Measurements from ENCODE around the gene GPR21. TPM values are rescaled to one million over a fixed set of nuclear protein-coding genes. Genes with fewer than 3 reads are reported as not detected.

Gene GPR21
- polyA plus RNA-seq, 1 donor from 2014 or later, result not detected

- H3K36me3 Mint-ChIP-seq, result peaks cover 21% of the 10 kb centered on the region
- H3K4me3 Mint-ChIP-seq, result no peak overlapping the region
- H3K4me1 Mint-ChIP-seq, result no peaks in the 10 kb centered on the region
- no peak overlapping the region for H3K27ac Mint-ChIP-seq
- no peaks in the 10 kb centered on the region for H3K27me3 Mint-ChIP-seq
- H3K9me3 Mint-ChIP-seq, result peaks cover 0 to 1% (median 0%) of the 10 kb centered on the region in 3 donors
Observed at GRCh38 chr9:123016631-123017030, 16.8 kb upstream of the GPR21 start.

DNA sequence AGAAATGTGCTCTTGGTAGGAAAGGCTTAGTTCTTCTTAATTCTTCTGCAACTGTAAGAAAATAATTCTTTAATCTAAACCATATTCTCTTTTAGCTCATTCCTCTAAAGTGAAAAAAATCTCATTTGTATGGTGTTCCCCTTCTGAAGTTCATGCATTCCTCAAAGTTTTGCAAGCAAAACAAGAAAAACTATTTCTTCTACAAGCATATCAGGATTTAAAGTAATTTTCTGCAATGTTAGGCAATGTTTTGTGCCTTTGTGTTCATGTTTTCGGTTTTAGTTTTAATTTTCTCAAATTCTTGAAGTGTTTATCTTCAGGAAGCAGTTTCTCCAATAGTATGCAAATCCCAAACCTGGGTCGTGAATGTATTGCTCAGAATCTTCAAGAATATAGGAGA is 12.7 kb upstream of the GPR21 start:
- Mint-ChIP-seq H3K27me3 (no peaks in the 10 kb centered on the region), H3K4me3 (no peak overlapping the region), H3K36me3 (no peaks in the 10 kb centered on the region)

DNA sequence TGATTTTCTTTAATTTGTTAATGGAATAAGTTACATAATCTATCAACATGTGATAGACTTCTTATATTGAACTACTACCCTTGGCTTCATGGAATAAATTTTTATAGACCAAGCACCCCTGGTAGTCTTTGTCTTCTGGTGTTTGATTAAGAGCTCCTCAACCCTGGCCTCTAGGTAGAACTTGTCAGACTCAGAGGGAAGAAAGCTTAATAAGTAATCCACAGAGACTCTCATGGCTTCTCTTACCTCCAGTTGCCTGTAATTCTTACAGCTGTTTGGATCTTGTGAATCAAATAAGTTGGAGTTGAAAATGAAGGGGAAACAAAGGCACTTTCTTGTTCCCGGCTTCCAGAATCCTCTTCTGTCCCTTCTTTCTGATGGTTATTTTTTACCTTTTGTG is 7.0 kb upstream of the GPR21 start:
- H3K36me3 Mint-ChIP-seq, result peaks cover 7% of the 10 kb centered on the region
- H3K4me3 Mint-ChIP-seq, result no peak overlapping the region
- H3K4me1 Mint-ChIP-seq, result peaks cover 8 to 13% (median 9%) of the 10 kb centered on the region in 3 donors
- no peaks in the 10 kb centered on the region for H3K27me3 Mint-ChIP-seq
- no peaks in the 10 kb centered on the region for H3K9me3 Mint-ChIP-seq
- H3K27ac Mint-ChIP-seq, result peak overlapping the region in 1 of 3 donors; percentile 64

More for the DNA sequence above, 12.7 kb upstream of the GPR21 start:
- Mint-ChIP-seq H3K27ac (no peak overlapping the region), H3K9me3 (no peaks in the 10 kb centered on the region), H3K4me1 (no peaks in the 10 kb centered on the region)

- Mint-ChIP-seq H3K4me3 (peak overlapping the region in 2 of 4 donors; percentile 57 to 63), H3K36me3 (peaks cover 7% of the 10 kb centered on the region), H3K27me3 (no peaks in the 10 kb centered on the region)
Observed at GRCh38 chr9:123027517-123027916, 6.0 kb upstream of the GPR21 start.

DNA sequence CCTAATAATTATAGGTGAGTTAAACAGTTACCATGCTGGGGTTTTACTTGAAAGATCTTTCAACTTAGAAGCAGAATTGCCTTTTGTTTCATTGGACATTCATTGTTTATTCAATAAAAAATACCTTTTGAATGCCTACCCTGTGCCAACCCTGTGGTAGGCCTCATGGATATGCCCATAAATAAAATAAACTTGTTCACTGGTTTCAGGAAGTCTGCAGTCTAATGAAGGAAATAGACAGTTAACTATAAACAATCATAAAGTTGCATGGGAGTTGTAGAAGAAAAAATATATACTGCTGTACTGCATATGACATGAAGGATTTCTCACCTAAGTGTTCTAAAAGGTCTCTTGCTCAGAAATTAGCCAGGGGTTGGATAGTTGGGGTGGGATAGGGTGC is 5.3 kb upstream of the GPR21 start:
- Mint-ChIP-seq H3K4me1 (peaks cover 8 to 13% (median 9%) of the 10 kb centered on the region in 3 donors), H3K27ac (no peak overlapping the region), H3K36me3 (peaks cover 7% of the 10 kb centered on the region), H3K27me3 (no peaks in the 10 kb centered on the region), H3K9me3 (no peaks in the 10 kb centered on the region), H3K4me3 (no peak overlapping the region)

More at GRCh38 chr9:123027517-123027916, 6.0 kb upstream of the GPR21 start:
- H3K4me1 Mint-ChIP-seq, result peaks cover 8 to 13% (median 9%) of the 10 kb centered on the region in 3 donors
- H3K9me3 Mint-ChIP-seq, result no peaks in the 10 kb centered on the region
- H3K27ac Mint-ChIP-seq, result no peak overlapping the region

- no peaks in the 10 kb centered on the region for H3K27me3 Mint-ChIP-seq
- peak overlapping the region in 1 of 3 donors; percentile 24 for H3K27ac Mint-ChIP-seq
- H3K9me3 Mint-ChIP-seq, result no peaks in the 10 kb centered on the region
- no peak overlapping the region for H3K4me3 Mint-ChIP-seq
- H3K36me3 Mint-ChIP-seq, result peaks cover 10% of the 10 kb centered on the region
- peaks cover 8 to 13% (median 9%) of the 10 kb centered on the region in 3 donors for H3K4me1 Mint-ChIP-seq
Observed at GRCh38 chr9:123028973-123029372, 4.5 kb upstream of the GPR21 start.

- Mint-ChIP-seq H3K27me3 (no peaks in the 10 kb centered on the region), H3K4me1 (peaks cover 4 to 9% (median 5%) of the 10 kb centered on the region in 3 donors), H3K9me3 (no peaks in the 10 kb centered on the region), H3K27ac (no peak overlapping the region), H3K36me3 (peaks cover 11% of the 10 kb centered on the region), H3K4me3 (no peak overlapping the region)
Observed at GRCh38 chr9:123031963-123032362, 1.5 kb upstream of the GPR21 start.

DNA sequence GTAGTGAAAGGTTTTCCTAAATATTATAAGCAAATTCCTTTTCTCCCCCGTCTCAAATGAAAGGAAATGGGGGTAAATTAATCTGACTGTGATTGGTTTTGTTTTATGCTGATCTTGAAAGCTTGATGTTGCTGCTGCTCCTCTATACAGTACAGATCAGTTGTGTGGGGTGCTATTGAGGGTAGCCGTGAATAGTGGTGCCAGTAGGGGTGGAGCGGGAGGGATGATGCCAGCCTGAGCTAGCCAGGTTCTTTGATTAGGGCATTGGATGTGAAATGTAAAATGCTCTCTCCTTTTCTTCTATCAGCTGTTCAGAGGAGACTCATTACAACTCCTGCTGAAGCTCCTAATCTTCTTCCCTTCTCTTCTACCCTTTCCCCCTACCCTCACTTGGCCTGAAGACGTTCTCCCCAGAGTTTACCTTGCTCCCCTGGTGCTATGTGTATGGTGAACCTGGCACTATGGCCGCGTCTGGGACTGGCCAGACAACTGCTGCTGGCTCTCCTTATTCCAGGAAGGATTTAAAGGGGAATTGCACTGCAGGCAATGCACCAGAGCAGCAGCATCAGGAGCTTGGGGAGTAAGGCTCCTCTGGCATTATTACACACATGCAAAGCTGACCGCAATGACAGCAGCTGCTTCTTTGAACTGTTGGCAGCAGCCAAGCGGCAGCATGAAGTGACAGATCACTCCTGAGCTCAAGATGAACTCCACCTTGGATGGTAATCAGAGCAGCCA is 566 bp downstream of the GPR21 start:
- Mint-ChIP-seq H3K27ac (peak overlapping the region in 1 of 3 donors; percentile 85), H3K4me1 (no peaks in the 10 kb centered on the region), H3K36me3 (peaks cover 9% of the 10 kb centered on the region), H3K27me3 (no peaks in the 10 kb centered on the region), H3K4me3 (peak overlapping the region in 1 of 4 donors; percentile 13), H3K9me3 (no peaks in the 10 kb centered on the region)

DNA sequence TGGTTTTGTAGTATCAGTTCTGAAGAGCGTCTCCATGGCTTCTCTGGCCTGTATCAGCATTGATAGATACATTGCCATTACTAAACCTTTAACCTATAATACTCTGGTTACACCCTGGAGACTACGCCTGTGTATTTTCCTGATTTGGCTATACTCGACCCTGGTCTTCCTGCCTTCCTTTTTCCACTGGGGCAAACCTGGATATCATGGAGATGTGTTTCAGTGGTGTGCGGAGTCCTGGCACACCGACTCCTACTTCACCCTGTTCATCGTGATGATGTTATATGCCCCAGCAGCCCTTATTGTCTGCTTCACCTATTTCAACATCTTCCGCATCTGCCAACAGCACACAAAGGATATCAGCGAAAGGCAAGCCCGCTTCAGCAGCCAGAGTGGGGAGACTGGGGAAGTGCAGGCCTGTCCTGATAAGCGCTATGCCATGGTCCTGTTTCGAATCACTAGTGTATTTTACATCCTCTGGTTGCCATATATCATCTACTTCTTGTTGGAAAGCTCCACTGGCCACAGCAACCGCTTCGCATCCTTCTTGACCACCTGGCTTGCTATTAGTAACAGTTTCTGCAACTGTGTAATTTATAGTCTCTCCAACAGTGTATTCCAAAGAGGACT is 1.5 kb downstream of the GPR21 start:
- no peaks in the 10 kb centered on the region for H3K4me1 Mint-ChIP-seq
- no peaks in the 10 kb centered on the region for H3K9me3 Mint-ChIP-seq
- no peaks in the 10 kb centered on the region for H3K27me3 Mint-ChIP-seq
- peaks cover 9% of the 10 kb centered on the region for H3K36me3 Mint-ChIP-seq
- no peak overlapping the region for H3K4me3 Mint-ChIP-seq
- H3K27ac Mint-ChIP-seq, result no peak overlapping the region

DNA sequence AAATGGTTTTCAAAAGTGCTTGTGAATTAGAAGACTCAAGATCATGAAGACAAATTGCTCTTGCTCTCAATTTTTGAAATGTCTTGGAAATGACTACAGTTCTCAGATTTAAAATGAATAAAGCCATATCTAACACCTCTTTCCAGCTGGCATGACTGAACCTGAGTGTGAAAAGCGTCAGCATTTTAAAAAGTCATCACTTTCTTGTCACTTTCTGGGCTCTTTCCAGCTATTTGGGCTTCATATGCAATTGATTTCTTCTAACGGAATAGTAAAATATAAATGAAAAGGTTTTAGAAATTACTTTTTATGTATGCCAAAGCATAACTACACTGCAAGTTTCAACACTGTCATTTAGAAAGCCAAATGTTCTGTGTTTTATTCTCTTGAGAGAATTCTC is 2.3 kb downstream of the GPR21 start:
- Mint-ChIP-seq H3K27ac (no peak overlapping the region), H3K4me1 (no peaks in the 10 kb centered on the region), H3K27me3 (no peaks in the 10 kb centered on the region), H3K36me3 (peaks cover 6% of the 10 kb centered on the region), H3K9me3 (no peaks in the 10 kb centered on the region), H3K4me3 (no peak overlapping the region)

- no peaks in the 10 kb centered on the region for H3K27me3 Mint-ChIP-seq
- H3K4me3 Mint-ChIP-seq, result peak overlapping the region in 1 of 4 donors; percentile 53
- no peaks in the 10 kb centered on the region for H3K9me3 Mint-ChIP-seq
- no peak overlapping the region for H3K27ac Mint-ChIP-seq
- no peaks in the 10 kb centered on the region for H3K4me1 Mint-ChIP-seq
- peaks cover 11% of the 10 kb centered on the region for H3K36me3 Mint-ChIP-seq
Observed at GRCh38 chr9:123036893-123037545, 3.6 kb downstream of the GPR21 start.

- H3K9me3 Mint-ChIP-seq, result peaks cover 2 to 6% (median 3%) of the 10 kb centered on the region in 3 donors
- H3K27ac Mint-ChIP-seq, result no peak overlapping the region
- H3K4me1 Mint-ChIP-seq, result peaks cover 0 to 1% (median 0%) of the 10 kb centered on the region in 3 donors
- no peaks in the 10 kb centered on the region for H3K27me3 Mint-ChIP-seq
- H3K36me3 Mint-ChIP-seq, result peaks cover 16% of the 10 kb centered on the region
- H3K4me3 Mint-ChIP-seq, result no peak overlapping the region
Observed at GRCh38 chr9:123039617-123040219, 6.3 kb downstream of the GPR21 start.

DNA sequence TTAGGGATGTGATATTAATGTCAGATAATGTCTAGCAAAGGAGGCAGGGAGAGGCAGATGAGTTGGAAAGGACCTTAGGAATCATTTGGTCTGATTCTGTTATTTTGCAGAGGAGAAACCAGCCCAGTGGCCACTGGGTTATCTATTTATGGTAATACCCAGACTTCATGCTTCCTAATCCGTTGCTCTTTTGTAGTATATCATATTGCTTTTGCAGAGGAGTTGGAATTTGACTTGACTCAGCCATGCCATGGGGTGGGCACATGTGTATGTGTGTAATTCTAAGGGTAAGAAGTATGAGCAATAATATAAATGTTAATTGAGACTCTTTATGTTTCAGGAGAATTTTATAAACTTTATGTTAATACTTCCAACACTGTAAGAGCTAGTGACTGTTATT is 7.3 kb downstream of the GPR21 start:
- Mint-ChIP-seq H3K36me3 (peaks cover 14% of the 10 kb centered on the region), H3K4me1 (peaks cover 0 to 1% (median 0%) of the 10 kb centered on the region in 3 donors), H3K27me3 (no peaks in the 10 kb centered on the region), H3K27ac (no peak overlapping the region), H3K4me3 (no peak overlapping the region), H3K9me3 (peaks cover 2 to 6% (median 3%) of the 10 kb centered on the region in 3 donors)

GRCh38 chr9:123041489-123041888 is 8.0 kb downstream of the GPR21 start:
- no peak overlapping the region for H3K4me3 Mint-ChIP-seq
- H3K4me1 Mint-ChIP-seq, result peaks cover 0 to 1% (median 0%) of the 10 kb centered on the region in 3 donors
- H3K27me3 Mint-ChIP-seq, result no peaks in the 10 kb centered on the region
- H3K9me3 Mint-ChIP-seq, result peaks cover 2 to 6% (median 3%) of the 10 kb centered on the region in 3 donors
- H3K36me3 Mint-ChIP-seq, result peaks cover 14% of the 10 kb centered on the region
- no peak overlapping the region for H3K27ac Mint-ChIP-seq

Measured in IgD-negative memory B cell (primary cell).